AG08396 (cell line): ENCODE results near the gene OTULINL.
A peak's percentile ranks its signal among the peaks of the same experiment; 100 is the strongest.

Source experiments
- DNase-seq: peaks from one replicate; pipeline ENCODE4 v3.0.0; 2012; ENCODE audit warnings: low spot score, mixed read lengths

OTULINL gene

GRCh38 chr5:14600846-14601245 is 19.3 kb downstream of the OTULINL start:
- DNase-seq: no peak

GRCh38 chr5:14603141-14603540 is 21.5 kb downstream of the OTULINL start:
- no peak for DNase-seq

- no peak for DNase-seq
These were observed 25.5 kb downstream of the OTULINL start for GRCh38 chr5:14607104-14607503.

DNA sequence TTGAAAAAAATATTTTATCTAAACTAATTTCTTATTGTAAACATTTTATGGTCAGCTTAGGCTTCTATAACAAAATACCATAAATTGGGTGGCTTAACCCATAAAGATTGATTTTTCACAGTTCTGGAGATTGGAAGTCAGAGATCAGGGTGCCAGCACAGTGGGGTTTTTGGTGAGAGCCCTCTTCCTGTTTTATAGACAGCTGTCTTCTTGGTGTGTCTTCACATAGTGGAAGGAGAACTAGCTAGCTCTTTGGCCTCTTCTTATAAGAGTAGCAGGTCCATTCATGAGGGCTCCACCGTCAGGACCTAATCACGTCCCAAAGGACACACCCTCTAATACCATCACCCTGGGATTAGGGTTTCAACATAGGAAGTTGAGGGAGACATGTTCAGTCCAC is 26.6 kb downstream of the OTULINL start:
- DNase-seq: no peak

DNA sequence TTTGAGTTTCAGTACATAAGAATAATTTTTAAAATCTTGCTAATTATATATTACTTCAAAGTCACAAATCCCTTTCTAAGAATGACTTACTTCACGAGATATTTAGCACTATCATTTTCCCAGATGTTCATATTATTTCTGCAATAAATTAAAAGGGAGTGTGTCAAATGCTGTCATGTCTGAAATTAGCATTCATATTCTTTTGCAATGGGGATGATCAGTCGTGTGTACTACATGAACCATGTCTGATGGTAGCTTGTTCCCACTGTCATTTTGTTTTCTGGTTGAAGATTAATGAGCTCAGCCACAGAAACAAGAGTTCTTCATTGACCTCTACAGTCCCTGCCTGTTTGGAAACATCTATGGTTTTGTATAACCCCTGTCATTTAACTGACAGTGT is 30.1 kb downstream of the OTULINL start:
- no peak for DNase-seq

- DNase-seq: no peak
These were observed 32.9 kb downstream of the OTULINL start for GRCh38 chr5:14614490-14614889.

DNA sequence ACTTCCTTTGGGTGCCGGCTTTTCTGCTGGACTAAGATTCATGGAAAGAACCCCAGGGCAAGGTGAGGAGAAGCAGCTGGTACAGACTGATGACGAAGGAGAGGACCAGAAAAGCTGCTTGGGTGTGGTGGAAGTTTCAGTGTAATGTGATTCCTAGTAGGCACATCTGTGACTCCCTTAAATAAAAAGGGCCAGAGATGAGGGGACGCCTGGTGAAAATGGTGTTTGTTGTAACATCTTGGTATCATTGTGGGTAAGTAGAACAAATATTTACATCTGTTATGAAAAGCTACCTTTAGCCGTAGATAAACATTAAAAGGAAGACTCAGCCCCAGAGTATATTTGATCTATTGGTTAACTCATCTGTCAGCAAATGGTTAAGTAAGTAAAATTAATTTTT is 33.8 kb downstream of the OTULINL start:
- no peak for DNase-seq

GRCh38 chr5:14617441-14617840 is 35.8 kb downstream of the OTULINL start:
- no peak for DNase-seq

DNA sequence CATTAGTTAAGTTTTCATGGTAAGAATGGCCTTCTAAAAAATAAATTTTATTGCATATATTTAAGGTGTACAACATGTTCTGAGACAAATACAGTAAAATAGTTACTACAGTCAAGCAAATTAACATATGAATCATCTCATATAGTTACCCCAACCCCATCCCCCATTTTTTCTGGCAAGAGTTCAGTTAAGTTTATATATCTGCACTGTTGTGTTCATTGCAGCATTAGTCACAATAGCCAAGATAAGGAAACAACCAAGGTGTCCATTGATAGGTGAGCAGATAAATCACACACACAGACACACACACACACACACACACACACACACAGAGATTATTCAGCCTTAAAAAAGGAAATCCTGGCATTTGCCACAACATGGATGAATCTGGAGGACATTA is 45.7 kb downstream of the OTULINL start:
- no peak for DNase-seq

GRCh38 chr5:14628346-14628745 is 46.8 kb downstream of the OTULINL start:
- DNase-seq: peak; percentile 57

- no peak for DNase-seq
These were observed 49.1 kb downstream of the OTULINL start for GRCh38 chr5:14630671-14631070.

GRCh38 chr5:14635656-14636055 is 54.1 kb downstream of the OTULINL start:
- DNase-seq: no peak

- DNase-seq: no peak
These were observed 59.2 kb downstream of the OTULINL start for GRCh38 chr5:14640765-14641164.

DNA sequence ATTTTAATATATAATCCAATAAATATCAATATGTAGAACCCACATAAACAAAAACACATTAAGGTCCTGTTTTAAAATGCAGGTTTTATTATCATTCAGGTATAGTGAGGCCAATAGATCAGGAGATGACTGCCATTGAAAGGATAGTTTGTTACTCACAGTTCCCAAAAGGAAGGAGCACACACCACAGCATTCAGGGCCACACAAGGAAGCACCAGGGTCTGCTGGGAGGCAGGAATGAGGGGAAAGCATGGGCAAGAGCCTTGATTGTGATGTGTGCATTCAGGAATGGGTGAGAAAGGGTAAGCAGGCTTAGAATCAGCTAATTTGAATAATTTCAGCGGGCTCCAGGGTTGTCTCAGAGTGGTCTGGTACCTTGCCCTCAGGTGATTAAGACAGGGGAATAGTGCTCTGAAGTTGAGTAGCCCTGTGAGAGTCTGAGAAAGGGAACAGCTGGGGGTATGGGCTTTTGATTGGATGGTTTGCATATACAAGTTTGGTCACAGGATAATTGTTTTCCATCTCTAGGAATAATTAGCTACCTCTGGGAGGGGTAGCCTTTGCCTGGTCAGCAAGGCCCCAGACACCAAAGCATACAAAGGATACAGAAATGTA is 63.1 kb downstream of the OTULINL start:
- no peak for DNase-seq

DNA sequence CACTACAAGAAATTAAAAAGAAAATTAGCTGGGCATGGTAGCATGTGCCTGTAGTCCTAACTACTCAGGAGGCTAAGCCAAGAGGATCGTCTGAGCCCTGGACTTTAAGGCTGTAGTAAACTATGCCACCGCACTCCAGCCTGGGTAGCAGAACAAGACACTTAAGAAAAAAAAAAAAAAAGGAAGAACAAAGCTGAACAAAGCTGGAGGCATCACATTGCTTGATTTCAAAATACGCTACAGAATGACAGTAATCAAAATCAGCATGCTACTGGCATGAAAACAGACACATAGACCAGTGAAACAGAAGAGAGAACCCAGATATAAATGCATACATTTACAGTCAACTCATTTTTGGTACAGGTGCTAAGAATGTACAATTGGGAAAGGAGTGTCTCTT is 68.5 kb downstream of the OTULINL start:
- DNase-seq: no peak

DNA sequence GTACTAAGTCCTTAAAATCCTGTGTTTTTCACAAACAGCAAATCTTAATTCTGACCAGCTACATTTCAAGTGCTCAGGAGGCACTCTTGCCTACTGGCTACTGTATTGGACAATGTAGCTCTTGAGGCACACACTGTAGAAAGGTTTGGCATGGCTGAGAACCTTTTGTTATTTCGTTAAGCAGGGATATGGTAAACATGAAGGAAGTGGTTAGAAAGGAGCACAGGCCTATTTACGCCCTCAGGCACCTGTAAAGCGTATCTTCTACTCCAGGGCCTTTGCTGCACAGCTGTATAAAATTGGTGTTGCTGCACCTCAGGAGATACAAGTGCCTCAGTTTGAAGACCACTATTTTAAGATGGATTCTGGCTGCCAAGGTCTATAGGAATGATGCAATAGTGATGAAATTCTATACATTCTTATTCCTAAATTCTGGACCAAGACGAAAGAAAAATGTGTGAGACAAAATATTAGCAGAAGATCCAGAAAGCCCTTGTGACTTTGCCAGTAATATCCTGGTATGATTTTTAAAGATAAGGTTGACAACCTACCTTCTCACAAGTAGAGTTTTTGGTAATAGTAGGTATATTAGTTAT is 73.7 kb downstream of the OTULINL start:
- DNase-seq: no peak

DNA sequence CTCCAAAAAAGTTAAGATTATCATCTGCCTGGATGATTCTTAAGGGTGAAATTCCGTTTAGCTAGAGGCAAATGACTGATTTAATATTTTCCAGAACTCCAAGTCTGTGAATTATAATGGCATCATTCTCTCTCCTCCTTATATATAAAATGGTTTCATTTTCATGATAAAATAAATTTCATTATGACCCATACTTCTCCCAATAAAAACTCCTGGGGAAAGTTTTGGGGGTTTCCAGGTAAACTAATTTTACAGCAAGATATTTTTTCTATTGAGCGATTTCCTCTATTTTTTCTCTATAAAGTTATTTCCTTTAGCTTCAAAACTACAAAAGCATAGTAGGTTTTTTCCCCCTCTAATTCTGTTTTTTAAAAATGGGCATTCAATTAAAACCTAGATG is 75.3 kb downstream of the OTULINL start:
- DNase-seq: no peak

- peak; percentile 46 for DNase-seq
These were observed 78.4 kb downstream of the OTULINL start for GRCh38 chr5:14659821-14660607.

DNA sequence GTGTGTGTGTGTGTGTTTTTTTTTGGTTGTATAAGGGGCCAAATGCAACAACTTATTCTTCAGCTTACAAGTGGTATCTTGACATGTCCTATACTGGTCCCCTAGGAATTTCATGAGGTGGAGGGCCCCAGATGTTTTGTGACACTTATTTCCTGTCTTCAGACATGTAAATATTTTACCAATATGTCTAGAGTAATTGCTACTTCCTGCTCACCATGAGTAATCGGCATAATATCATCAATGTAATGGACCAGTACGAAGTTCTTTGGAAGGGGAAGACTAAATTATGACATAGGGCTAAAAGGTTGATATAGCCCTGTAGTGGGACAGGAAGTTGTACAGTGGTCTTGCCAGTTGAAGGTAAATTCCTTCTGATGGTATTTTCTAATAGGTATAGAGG is 79.2 kb downstream of the OTULINL start:
- DNase-seq: no peak
